A673 (cell line): ENCODE results near the gene PNISR. TPM values are rescaled to one million over a fixed set of nuclear protein-coding genes. Genes with fewer than 3 reads are reported as not detected.

Experiments
- BruUV-seq: library from RNA; stranded (reverse); fragments of 400-500 nt; replicated peaks from 2 replicates; lab custom pipeline; 2021; lab: Mats Ljungman, UMichigan
- CTCF ChIA-PET: fragments of 300-600 bp; sonication (Branson Sonifier 250); formaldehyde crosslinking; loops from one replicate; lab custom pipeline; 2022; ENCODE audit warnings: antibody characterized with exemption; lab: Charles Lee
- POLR2A ChIA-PET: fragments of 300-600 bp; sonication (Branson Sonifier 250); formaldehyde crosslinking; loops from one replicate; lab custom pipeline; 2022; ENCODE audit warnings: antibody characterized with exemption; ENCODE audit not compliant: low non-redundant PET; lab: Charles Lee
- DNase-seq: peaks from one replicate; pipeline ENCODE4 v3.0.0-alpha.2; 2015; ENCODE audit warnings: low spot score
- H3K27ac ChIP-seq: fragments of 200-600 bp; sonication (generic); 2 replicates; pipeline ENCODE4 v1.5.1; 2016; ENCODE audit warnings: mixed run types, low read depth, mild to moderate bottlenecking, mixed read lengths, antibody characterized with exemption, low read length; ENCODE audit not compliant: poor library complexity, severe bottlenecking
- H3K27me3 ChIP-seq: fragments of 200-600 bp; sonication (generic); replicated peaks from 2 replicates; pipeline ENCODE4 v1.6.1; 2017; ENCODE audit warnings: mixed run types, low read depth, mild to moderate bottlenecking, mixed read lengths, antibody characterized with exemption, low read length; ENCODE audit not compliant: insufficient read depth, poor library complexity
- H3K36me3 ChIP-seq: fragments of 200-600 bp; sonication (generic); 2 replicates; pipeline ENCODE4 v1.6.1; 2016; ENCODE audit warnings: mixed run types, mild to moderate bottlenecking, mixed read lengths, antibody characterized with exemption, low read length; ENCODE audit not compliant: insufficient read depth, poor library complexity, severe bottlenecking
- H3K4me1 ChIP-seq: fragments of 200-600 bp; sonication (generic); 2 replicates; pipeline ENCODE4 v1.6.1; 2017; ENCODE audit warnings: mixed run types, mild to moderate bottlenecking, mixed read lengths, antibody characterized with exemption, low read length; ENCODE audit not compliant: insufficient read depth, poor library complexity, severe bottlenecking
- H3K4me3 ChIP-seq: fragments of 200-600 bp; sonication (generic); 2 replicates; pipeline ENCODE4 v1.5.1; 2016; ENCODE audit warnings: low read depth, mixed run types, mild to moderate bottlenecking, mixed read lengths, low read length; ENCODE audit not compliant: poor library complexity, severe bottlenecking
- H3K9me3 ChIP-seq: fragments of 200-600 bp; sonication (generic); 2 replicates; pipeline ENCODE4 v1.6.1; 2016; ENCODE audit warnings: mixed run types, low read depth, mild to moderate bottlenecking, mixed read lengths, antibody characterized with exemption, low read length; ENCODE audit not compliant: poor library complexity, severe bottlenecking
- EZH2 ChIP-seq: fragments of 200-600 bp; sonication (generic); IDR thresholded peaks from 2 replicates; pipeline ENCODE4 v1.6.1; 2017; ENCODE audit warnings: borderline replicate concordance, low read depth, mild to moderate bottlenecking, mixed read lengths, antibody characterized with exemption, low read length; ENCODE audit not compliant: poor library complexity, severe bottlenecking
- intact Hi-C: fragments of 100-400 bp; cut with micrococcal nuclease; formaldehyde crosslinking; loops from one replicate; pipeline ENCODE4 v1.10.0; 2022; ENCODE audit not compliant: unreplicated experiment
- total RNA-seq: library from RNA; stranded (reverse); gene quantifications from 2 replicates; pipeline ENCODE4 v1.2.3, GENCODE V29; 2021
- TF ChIP-seq, protein P1 (sequence below): fragments of 300-800, 200-600 bp; sonication (generic); conservative IDR thresholded peaks from 2 replicates; pipeline ENCODE4 v1.5.1; 2017; ENCODE audit warnings: low read depth, mild to moderate bottlenecking, antibody characterized with exemption, low read length, moderate library complexity, mixed read lengths

PNISR gene
- total RNA-seq, 1 experiment from 2014 or later: 147 TPM

DNA sequence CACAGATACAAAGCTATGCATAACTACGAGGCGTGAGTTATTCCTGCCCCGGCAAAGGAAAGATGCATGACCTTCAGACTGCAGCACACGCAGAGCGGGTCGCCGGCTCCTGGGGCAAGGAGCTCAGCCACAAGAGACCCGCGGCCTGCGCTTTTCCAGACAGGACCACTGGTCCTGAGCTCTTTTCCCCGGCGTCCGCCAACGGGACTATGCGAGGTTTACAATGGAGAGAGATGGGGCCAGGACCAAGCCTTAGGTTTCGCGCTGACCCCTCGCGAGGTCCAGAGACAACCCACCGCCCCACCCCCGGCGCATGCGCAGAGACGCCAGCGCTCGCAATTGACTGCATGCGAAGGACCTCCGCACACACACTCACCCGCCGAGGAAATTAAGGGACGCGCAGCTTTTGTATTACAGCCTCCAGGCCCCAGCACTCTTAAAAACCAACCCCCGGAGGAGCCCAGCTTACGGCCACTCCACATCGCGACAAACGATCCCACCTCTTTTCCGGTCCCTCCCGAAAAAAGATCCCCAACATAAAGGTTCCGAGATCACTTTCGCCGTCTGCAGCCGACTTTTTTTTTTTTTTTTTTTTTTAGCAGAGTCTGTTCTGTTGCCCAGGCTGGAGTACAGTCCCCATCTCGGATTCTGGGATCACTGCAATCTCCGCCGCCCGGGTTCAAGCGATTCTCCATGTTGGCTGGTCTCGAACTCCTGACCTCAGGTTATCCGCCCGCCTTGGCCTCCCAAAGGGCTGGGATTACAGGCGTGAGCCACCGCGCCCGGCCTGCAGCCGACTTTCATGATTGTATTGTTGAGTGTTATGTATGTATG is 31.2 kb downstream of the PNISR start, which contains the start of gene COQ3:
Gene COQ3, minus strand, starts transcription at position 498 of the 834 bp plus-strand sequence. Its CDS starts 16 bp downstream, at position 482.
- POLR2A ChIA-PET: no interaction called here

DNA sequence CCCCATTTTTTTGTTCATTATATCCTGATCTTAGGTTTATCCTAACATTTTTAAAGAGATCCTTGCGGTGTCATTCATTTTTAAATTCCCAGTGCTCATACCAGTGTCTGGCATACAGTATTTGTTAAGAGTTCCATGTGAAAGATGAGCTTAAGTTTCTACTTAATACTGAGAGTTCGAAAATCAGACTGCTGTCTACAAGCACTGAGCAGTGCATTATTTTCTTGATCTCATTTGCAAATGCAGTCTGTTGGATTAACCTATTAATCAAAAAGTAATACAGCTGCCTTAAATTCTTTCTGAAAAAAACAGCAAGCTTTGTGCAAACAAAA is 31.8 kb downstream of the PNISR start:
- peaks cover 6% of the 10 kb centered on the region for H3K36me3 ChIP-seq
- POLR2A ChIA-PET: no interaction called here

More for the DNA sequence above, 31.2 kb downstream of the PNISR start, which contains the start of gene COQ3:
- Histone ChIP-seq H3K27me3 (no peaks in the 10 kb centered on the region), H3K27ac (peak within 1 kb of the TSS; percentile 94), H3K4me3 (peak within 1 kb of the TSS; percentile 79), H3K4me1 (peaks cover 3% of the 10 kb centered on the region), H3K9me3 (no peaks in the 10 kb centered on the region), H3K36me3 (peaks cover 12% of the 10 kb centered on the region)
- CTCF ChIA-PET: no interaction called here
- no peak for TF ChIP-seq EZH2
- TF ChIP-seq, protein P1, sequence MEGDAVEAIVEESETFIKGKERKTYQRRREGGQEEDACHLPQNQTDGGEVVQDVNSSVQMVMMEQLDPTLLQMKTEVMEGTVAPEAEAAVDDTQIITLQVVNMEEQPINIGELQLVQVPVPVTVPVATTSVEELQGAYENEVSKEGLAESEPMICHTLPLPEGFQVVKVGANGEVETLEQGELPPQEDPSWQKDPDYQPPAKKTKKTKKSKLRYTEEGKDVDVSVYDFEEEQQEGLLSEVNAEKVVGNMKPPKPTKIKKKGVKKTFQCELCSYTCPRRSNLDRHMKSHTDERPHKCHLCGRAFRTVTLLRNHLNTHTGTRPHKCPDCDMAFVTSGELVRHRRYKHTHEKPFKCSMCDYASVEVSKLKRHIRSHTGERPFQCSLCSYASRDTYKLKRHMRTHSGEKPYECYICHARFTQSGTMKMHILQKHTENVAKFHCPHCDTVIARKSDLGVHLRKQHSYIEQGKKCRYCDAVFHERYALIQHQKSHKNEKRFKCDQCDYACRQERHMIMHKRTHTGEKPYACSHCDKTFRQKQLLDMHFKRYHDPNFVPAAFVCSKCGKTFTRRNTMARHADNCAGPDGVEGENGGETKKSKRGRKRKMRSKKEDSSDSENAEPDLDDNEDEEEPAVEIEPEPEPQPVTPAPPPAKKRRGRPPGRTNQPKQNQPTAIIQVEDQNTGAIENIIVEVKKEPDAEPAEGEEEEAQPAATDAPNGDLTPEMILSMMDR: no peak
- intact Hi-C loops: loop anchor here (5.0 kb wide), 1 partner anchor 62 kb away; no protein-coding TSS in a partner anchor
- BruUV-seq: TSS peak; percentile 65
- DNase-seq: peak; percentile 89

DNA sequence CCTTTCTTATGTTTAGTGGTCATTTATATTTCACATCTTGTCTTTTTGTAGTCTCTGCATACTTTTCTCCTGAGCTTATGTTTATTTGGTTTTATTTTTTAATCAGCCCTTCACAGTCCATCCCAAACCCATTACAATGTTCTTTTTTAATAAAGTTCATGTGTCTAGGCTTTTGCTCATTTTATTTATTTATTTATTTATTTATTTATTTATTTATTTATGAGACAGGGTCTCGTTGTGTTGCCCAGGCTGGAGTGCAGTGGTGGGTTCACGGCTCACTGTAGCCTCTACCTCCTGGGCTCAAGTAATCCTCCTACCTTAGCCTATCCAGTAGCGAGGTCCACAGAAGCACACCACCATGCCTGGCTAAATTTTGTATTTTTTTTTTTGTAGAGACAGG is 34.2 kb downstream of the PNISR start:
- Histone ChIP-seq H3K27ac (no peak overlapping the region), H3K4me1 (peaks cover 3% of the 10 kb centered on the region), H3K4me3 (no peak overlapping the region), H3K27me3 (no peaks in the 10 kb centered on the region), H3K9me3 (no peaks in the 10 kb centered on the region), H3K36me3 (no peaks in the 10 kb centered on the region)
- no peak for DNase-seq
- BruUV-seq: no TSS peak
- ChIA-PET CTCF (no interaction called here), POLR2A (no interaction called here)
- intact Hi-C loops: loop anchor here (5.0 kb wide), 1 partner anchor 59 kb away; no protein-coding TSS in a partner anchor
- TF ChIP-seq EZH2: no peak
- TF ChIP-seq, protein P1: no peak

More for the DNA sequence above, 31.8 kb downstream of the PNISR start:
- H3K27me3 ChIP-seq: no peaks in the 10 kb centered on the region
- peak overlapping the region; percentile 94 for H3K27ac ChIP-seq
- H3K4me1 ChIP-seq: peaks cover 3% of the 10 kb centered on the region
- peak overlapping the region; percentile 79 for H3K4me3 ChIP-seq
- BruUV-seq: no TSS peak
- DNase-seq: no peak
- H3K9me3 ChIP-seq: no peaks in the 10 kb centered on the region
- TF ChIP-seq, protein P1: no peak
- no peak for TF ChIP-seq EZH2
- intact Hi-C loops: loop anchor here (5.0 kb wide), 1 partner anchor 61 kb away; no protein-coding TSS in a partner anchor
- CTCF ChIA-PET: no interaction called here
